Body of pancreas (tissue), 4 donors: ENCODE results near the gene DHX30. TPM values are rescaled to one million over a fixed set of nuclear protein-coding genes. Genes with fewer than 3 reads are reported as not detected.
A peak's percentile ranks its signal among the peaks of the same experiment; 100 is the strongest.

Experiments
- ATAC-seq: fragments of 150-250 bp; one replicate; pipeline ENCODE4 v1.9.1; 2016
- DNase-seq, 4 donors: peaks; one replicate each; pipeline ENCODE4 v3.0.0-alpha.2; 2019
- H3K27ac ChIP-seq, 4 donors: fragments of 200-600 bp; sonication (generic); 1 replicate in 3 of 4; 2 replicates in 1 of 4; pipeline versions ENCODE4 v1.5.1 to v1.6.1; 2016 to 2019; ENCODE audit warnings: mild to moderate bottlenecking in 1 of 4, mixed read lengths in 1 of 4, moderate library complexity in 1 of 4
- H3K27me3 ChIP-seq, 2 donors: fragments of 200-600 bp; sonication (generic); one replicate each; pipeline ENCODE4 v1.6.0; 2016; ENCODE audit warnings: mild to moderate bottlenecking in 1 of 2
- H3K36me3 ChIP-seq, 2 donors: fragments of 200-600 bp; sonication (generic); replicated peaks in 1 of 2; 2 replicates each; pipeline ENCODE4 v1.5.1; 2016; ENCODE audit warnings: low read depth in 2 of 2; ENCODE audit not compliant: insufficient read depth in 1 of 2
- H3K4me1 ChIP-seq: fragments of 200-600 bp; sonication (generic); one replicate; pipeline ENCODE4 v1.6.0; 2016
- H3K4me3 ChIP-seq, 2 donors: fragments of 200-600 bp; sonication (generic); 1 replicate in 1 of 2; 2 replicates in 1 of 2; pipeline ENCODE4 v1.5.1; 2016 to 2019
- H3K9me3 ChIP-seq, 3 donors: fragments of 200-600 bp; sonication (generic); 1 replicate in 2 of 3; 2 replicates in 1 of 3; pipeline ENCODE4 v1.5.1; 2016
- CTCF ChIP-seq, 7 experiments: fragments of 450-650 bp in 4 of 7; fragments of 200-600 bp in 3 of 7; sonication (generic) in 3 of 7; IDR thresholded peaks; one replicate each; pipeline ENCODE4 v1.5.1; 2016 to 2019; ENCODE audit warnings: antibody characterized with exemption in 7 of 7
- POLR2A ChIP-seq, 3 donors: fragments of 450-650 bp; IDR thresholded peaks; one replicate each; pipeline ENCODE4 v1.6.1; 2016; ENCODE audit warnings: antibody characterized with exemption in 3 of 3, mild to moderate bottlenecking in 2 of 3
- WGBS, 2 donors: methylation state at CpG; one replicate each; pipeline ENCODE4 v1.1.5; 2017; 5-methylcytosine and 5-hydroxymethylcytosine counted together
- intact Hi-C: fragments of 100-400 bp; cut with DNase I; formaldehyde crosslinking; loops from one replicate; pipeline ENCODE4 v1.15.1; 2023
- total RNA-seq, 2 donors: library from RNA; depleted of rRNA; stranded (reverse); fragments of >200 nt; gene quantifications; one replicate each; pipeline ENCODE4 v1.1.0, GENCODE V29; 2016

DHX30 gene
- total RNA-seq, 2 donors from 2014 or later: 28.3 to 50.4 TPM

GRCh38 chr3:47791193-47791855, 11.6 kb upstream of the DHX30 start:
- TF ChIP-seq CTCF (IDR thresholded peaks at IDR 0.05) (no peak), POLR2A (IDR thresholded peaks at IDR 0.05) (no peak)
- H3K9me3 ChIP-seq: no peaks in the 10 kb centered on the region
- H3K27me3 ChIP-seq: no peaks in the 10 kb centered on the region
- ATAC-seq: no peak
- no peaks in the 10 kb centered on the region for H3K36me3 ChIP-seq
- intact Hi-C loops: loop anchor here (10.0 kb wide), 1 partner anchor 377 kb away; no protein-coding TSS in a partner anchor
- WGBS, 2 donors: 81 to 89% methylated on average over 12 to 16 of the region's 16 CpGs
- no peak for DNase-seq
- H3K4me1 ChIP-seq: peaks cover 8% of the 10 kb centered on the region
- H3K4me3 ChIP-seq: no peak overlapping the region
- H3K27ac ChIP-seq: no peak overlapping the region

GRCh38 chr3:47792699-47793098, 10.2 kb upstream of the DHX30 start:
- intact Hi-C loops: loop anchor here (10.0 kb wide), 1 partner anchor 378 kb away; no protein-coding TSS in a partner anchor

GRCh38 chr3:47794544-47794943, 8.4 kb upstream of the DHX30 start:
- Histone ChIP-seq H3K36me3 (no peaks in the 10 kb centered on the region), H3K27ac (no peak overlapping the region), H3K4me1 (no peaks in the 10 kb centered on the region), H3K27me3 (no peaks in the 10 kb centered on the region), H3K9me3 (no peaks in the 10 kb centered on the region), H3K4me3 (no peak overlapping the region)
- WGBS, 2 donors: 61 to 70% methylated on average over 4 of the region's 4 CpGs
- ATAC-seq (no peak), DNase-seq (no peak)
- TF ChIP-seq POLR2A (IDR thresholded peaks at IDR 0.05): no peak
- intact Hi-C loops: loop anchor here (10.0 kb wide), 1 partner anchor 380 kb away; no protein-coding TSS in a partner anchor

More at GRCh38 chr3:47792699-47793098, 10.2 kb upstream of the DHX30 start:
- no peaks in the 10 kb centered on the region for H3K9me3 ChIP-seq
- no peaks in the 10 kb centered on the region for H3K27me3 ChIP-seq
- peaks cover 8% of the 10 kb centered on the region for H3K4me1 ChIP-seq
- DNase-seq: no peak
- H3K27ac ChIP-seq: no peak overlapping the region
- ATAC-seq: no peak
- no peaks in the 10 kb centered on the region for H3K36me3 ChIP-seq
- TF ChIP-seq POLR2A (IDR thresholded peaks at IDR 0.05): no peak
- TF ChIP-seq CTCF (IDR thresholded peaks at IDR 0.05): no peak
- H3K4me3 ChIP-seq: no peak overlapping the region
- WGBS, 2 donors: 93 to 95% methylated on average over 2 of the region's 2 CpGs

- intact Hi-C loops: loop anchor here (10.0 kb wide), 1 partner anchor 385 kb away; no protein-coding TSS in a partner anchor
- Histone ChIP-seq H3K27me3 (no peaks in the 10 kb centered on the region), H3K4me1 (peaks cover 15% of the 10 kb centered on the region), H3K4me3 (no peak overlapping the region), H3K27ac (no peak overlapping the region), H3K36me3 (no peaks in the 10 kb centered on the region), H3K9me3 (no peaks in the 10 kb centered on the region)
- 74 to 79% methylated on average over 3 to 4 of the region's 4 CpGs for WGBS, 2 donors
- no peak for ATAC-seq
- TF ChIP-seq POLR2A (IDR thresholded peaks at IDR 0.05) (no peak), CTCF (IDR thresholded peaks at IDR 0.05) (peak in 1 of 7 experiments; percentile 26)
- no peak for DNase-seq
Observed at GRCh38 chr3:47799733-47800132, 3.2 kb upstream of the DHX30 start.

- ATAC-seq (no peak), DNase-seq (no peak)
- Histone ChIP-seq H3K4me1 (peaks cover 15% of the 10 kb centered on the region), H3K9me3 (no peaks in the 10 kb centered on the region), H3K27me3 (no peaks in the 10 kb centered on the region), H3K36me3 (peaks cover 0 to 3% of the 10 kb centered on the region in 2 donors), H3K27ac (peak overlapping the region; percentile 89 to 98 (median 96)), H3K4me3 (peak overlapping the region; percentile 65 to 80)
- WGBS, 2 donors: 0% methylated on average over 8 to 18 of the region's 20 CpGs
- TF ChIP-seq CTCF (IDR thresholded peaks at IDR 0.05) (no peak), POLR2A (IDR thresholded peaks at IDR 0.05) (no peak)
- intact Hi-C loops: no loop called here
Observed at GRCh38 chr3:47803480-47804025, 615 bp downstream of the DHX30 start.
